Amygdala (tissue), 56 donors: ENCODE results near the gene ATXN1.

Source experiments
- DNase-seq, 56 donors: peaks; one replicate each; lab custom pipeline; 2025; lab: John Stamatoyannopoulos, UW

Gene ATXN1

GRCh38 chr6:16594849-16595248, 166.4 kb downstream of the ATXN1 start:
- DNase-seq, result no peak

DNA sequence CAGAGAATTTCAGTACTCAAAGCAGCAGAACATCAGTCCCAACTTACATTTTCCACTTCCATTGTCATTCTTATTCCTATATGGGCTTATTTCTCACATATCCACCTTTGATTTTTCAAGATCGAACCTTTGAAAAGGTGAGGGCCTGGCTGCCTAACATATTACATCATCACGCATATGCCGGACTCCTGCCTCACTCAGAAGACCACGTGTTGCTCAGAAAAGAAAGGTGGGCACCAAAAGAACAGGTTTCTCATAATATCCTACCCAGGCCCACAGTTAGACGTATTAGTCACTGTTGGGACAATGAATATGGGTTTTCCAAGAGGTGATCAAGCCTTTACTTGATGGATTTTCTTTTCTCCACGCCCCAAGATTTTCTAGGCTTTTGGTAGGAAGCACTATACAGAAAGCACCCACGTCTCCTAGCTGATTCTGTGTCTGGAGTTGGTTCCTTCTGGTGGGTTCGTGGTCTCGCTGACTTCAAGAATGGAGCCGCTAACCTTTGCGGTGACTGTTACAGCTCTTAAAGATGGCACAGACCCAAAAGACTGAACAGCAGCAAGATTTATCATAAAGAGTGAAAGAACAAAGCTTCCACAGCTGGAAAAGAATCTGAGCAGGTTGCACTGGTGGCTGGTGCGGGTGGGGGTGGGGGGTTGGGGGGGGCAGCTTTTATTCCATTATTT, 168.9 kb downstream of the ATXN1 start:
- DNase-seq, result no peak

GRCh38 chr6:16591396-16592222, 169.7 kb downstream of the ATXN1 start:
- DNase-seq, result peak in 5 of 56 donors; percentile 4 to 19 (median 9)

GRCh38 chr6:16585805-16586204, 175.5 kb downstream of the ATXN1 start:
- DNase-seq, result peak in 1 of 56 donors; percentile 6

DNA sequence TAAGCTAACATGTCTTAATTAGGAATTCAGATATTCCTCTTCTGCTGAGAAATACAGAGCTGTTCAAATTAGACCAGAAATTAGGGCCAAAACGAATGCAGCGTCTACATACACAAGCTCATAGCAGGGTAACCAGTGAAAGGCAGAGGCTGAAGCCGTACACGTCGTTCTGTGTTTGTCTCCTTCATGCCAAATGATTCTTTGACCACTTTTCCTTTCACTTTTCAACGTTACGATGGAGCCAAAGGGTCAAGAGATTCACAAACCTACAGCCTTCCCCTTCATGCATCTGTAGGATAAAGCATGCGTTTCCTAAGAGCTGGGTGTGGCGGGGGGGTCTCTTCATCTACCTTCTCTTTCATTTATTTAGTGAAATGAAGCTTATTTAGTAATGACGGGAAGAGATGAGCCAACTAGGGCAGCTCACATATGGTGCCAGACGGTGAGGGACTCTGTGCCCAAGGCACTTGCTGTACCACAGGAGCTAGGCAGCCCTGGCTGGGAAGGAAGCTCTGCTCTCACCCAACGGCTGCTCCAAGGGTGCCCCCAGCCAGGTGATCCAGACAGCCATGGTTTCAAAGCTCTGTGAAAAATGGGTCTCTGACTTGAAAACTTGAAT, 178.0 kb downstream of the ATXN1 start:
- peak in 12 of 56 donors; percentile 4 to 23 (median 18) for DNase-seq

GRCh38 chr6:16582446-16583143, 178.7 kb downstream of the ATXN1 start:
- DNase-seq, result no peak

- no peak for DNase-seq
Measured at GRCh38 chr6:16578695-16579285, 182.5 kb downstream of the ATXN1 start.

GRCh38 chr6:16576451-16577368, 184.6 kb downstream of the ATXN1 start:
- peak in 1 of 56 donors; percentile 13 for DNase-seq

DNA sequence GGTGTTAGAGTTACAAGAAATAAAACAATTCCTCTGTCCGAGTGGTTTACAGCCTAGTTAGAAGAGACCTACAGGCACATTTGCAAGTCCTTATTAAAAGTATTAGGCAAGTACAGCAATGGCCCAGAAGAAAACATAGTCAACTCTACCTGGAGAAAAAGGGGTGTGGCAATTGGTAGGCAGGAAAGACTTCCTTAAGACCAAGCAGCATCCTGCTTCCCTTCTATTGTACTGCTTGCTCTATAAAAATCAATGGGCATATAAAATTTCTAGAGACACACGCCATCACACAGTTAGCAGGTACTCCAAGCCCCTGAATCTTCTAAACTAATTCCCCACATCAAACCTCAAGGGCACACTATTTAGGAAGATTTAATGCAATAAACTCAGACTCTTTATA, 185.6 kb downstream of the ATXN1 start:
- no peak for DNase-seq

- no peak for DNase-seq
Measured at GRCh38 chr6:16572943-16573342, 188.3 kb downstream of the ATXN1 start.

GRCh38 chr6:16572317-16572716, 188.9 kb downstream of the ATXN1 start:
- DNase-seq, result no peak

- DNase-seq, result no peak
Measured at GRCh38 chr6:16570946-16571345, 190.3 kb downstream of the ATXN1 start.

DNA sequence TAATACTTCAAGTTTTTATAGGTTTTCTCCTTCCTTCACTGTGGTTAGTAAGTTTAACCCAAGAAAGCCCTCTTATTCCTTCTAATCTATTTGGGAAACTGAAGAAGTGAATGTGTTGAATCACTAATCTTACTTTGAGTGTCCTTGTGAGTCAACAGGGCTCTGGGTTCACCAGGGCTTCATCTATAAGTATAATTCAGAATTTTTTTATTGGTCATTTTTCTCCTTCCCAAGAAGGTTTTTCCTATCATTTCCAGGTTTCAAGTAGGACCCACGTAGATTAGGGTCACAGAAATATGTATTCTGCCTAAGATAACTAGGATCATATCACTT, 191.1 kb downstream of the ATXN1 start:
- no peak for DNase-seq

DNA sequence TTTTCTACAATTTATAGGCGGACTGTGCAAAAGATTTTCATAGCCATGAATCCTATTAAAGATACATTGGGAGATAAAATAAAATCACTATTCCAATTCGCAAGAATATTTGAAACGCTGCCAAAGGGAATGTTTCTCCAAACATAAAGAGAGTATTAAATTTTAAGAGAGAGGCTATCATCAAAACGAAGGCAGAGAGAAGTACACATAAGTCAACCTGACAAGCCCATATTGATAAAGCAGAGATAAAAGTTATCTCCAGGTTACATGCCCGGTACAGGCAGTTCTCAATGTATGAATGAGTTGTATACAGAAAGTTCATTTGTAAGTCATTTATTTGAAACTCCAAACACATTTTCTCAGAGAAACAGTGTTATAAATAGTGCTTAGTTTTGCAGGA, 193.1 kb downstream of the ATXN1 start:
- no peak for DNase-seq

DNA sequence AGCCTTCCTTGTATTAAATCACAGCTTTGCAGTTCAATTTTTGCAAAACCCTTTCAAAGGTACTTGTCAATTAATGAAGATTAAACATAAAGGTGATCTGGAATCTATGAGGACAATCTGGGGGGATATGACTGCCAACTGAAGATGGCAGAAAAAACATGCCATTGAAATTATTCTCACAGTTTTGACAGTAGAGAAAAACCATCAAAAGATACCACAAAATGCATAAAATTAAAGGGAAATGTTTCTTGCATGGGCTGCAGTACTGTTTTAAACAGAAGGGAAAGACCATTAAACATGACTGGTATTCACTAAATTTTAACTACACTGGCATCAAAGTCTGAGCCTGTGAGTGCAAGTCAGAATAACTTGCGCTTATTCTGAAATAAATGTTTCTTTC, 194.2 kb downstream of the ATXN1 start:
- DNase-seq, result no peak

DNA sequence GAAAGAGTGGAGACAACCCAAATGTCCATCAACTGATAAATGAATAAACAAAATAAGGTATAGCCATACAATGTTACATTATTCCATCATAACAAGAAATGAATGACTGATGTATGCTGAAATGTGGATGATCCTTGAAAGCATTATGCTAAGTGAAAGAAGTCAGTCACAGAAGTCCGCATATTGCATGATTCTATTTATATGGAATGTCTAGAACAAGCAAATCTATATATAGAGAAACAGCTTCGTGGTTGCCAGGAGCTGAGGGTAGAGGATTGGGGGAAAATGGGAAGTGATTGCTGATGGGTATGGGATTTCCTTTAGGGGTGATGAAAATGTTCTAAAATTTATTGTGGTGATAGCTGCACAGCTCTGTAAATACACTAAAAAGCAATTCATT, 196.8 kb downstream of the ATXN1 start:
- no peak for DNase-seq

DNA sequence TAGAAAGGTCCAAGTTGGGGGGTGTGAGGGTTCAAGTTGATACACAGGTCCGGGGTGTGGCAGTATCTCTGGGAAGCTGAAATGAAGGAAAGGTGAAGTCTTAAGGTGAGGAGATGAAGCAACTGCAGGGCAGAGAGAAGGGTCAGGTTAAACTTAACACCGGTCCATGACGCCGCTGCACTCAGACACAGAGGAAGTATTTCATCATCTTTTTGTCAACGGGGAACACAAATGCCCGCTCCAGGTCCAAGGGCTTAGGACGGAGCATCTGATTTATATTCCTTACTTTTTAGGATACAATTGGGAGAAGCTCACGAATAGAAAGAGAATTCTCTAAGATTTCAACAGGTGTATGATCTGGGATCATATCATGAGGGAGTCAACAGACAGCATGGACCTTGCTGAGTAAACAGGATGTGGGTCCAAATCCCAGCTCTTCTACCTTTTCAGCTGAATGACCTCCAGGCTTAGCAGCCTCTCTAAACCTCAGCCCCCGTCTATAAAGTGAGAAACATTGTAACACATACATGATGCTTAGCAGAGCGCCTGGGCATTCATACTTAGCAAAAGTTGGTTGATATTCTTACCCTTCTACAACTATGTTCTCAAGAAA, 197.5 kb downstream of the ATXN1 start:
- DNase-seq, result no peak

DNA sequence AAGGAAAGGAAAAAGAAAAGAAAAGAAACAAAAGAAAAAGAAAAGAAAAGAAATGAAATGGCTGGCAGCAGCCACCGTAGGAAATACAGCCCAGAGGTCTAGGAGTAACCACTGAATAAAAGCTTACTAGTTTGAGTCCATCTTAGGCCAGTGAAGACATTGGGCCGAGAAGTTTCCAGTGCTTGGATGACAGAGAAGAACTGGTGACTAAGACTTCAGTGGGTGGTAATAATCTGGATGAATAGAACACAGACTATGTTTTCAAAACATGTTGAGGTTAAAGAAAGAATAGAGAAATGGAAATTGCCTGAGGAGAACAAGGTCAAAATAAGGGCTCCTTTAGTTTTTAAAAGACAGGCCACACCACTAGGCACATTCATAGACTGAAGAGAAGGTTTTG, 198.8 kb downstream of the ATXN1 start:
- no peak for DNase-seq

- peak in 1 of 56 donors; percentile 30 for DNase-seq
Measured at GRCh38 chr6:16559071-16559470, 202.2 kb downstream of the ATXN1 start.
